ENCODE data around the gene CAMSAP1. TPM values are rescaled to one million over a fixed set of nuclear protein-coding genes. Genes with fewer than 3 reads are reported as not detected.
A peak's percentile ranks its signal among the peaks of the same experiment; 100 is the strongest.
"Not testable (repeated sequence)": the region's sequence is repeated elsewhere in the genome, so short reads cannot be mapped to it uniquely, and the experiment has no call there.

The CAMSAP1 gene
- total RNA-seq, 2 donors from 2014 or later, result 37.8 to 46.2 TPM

DNA sequence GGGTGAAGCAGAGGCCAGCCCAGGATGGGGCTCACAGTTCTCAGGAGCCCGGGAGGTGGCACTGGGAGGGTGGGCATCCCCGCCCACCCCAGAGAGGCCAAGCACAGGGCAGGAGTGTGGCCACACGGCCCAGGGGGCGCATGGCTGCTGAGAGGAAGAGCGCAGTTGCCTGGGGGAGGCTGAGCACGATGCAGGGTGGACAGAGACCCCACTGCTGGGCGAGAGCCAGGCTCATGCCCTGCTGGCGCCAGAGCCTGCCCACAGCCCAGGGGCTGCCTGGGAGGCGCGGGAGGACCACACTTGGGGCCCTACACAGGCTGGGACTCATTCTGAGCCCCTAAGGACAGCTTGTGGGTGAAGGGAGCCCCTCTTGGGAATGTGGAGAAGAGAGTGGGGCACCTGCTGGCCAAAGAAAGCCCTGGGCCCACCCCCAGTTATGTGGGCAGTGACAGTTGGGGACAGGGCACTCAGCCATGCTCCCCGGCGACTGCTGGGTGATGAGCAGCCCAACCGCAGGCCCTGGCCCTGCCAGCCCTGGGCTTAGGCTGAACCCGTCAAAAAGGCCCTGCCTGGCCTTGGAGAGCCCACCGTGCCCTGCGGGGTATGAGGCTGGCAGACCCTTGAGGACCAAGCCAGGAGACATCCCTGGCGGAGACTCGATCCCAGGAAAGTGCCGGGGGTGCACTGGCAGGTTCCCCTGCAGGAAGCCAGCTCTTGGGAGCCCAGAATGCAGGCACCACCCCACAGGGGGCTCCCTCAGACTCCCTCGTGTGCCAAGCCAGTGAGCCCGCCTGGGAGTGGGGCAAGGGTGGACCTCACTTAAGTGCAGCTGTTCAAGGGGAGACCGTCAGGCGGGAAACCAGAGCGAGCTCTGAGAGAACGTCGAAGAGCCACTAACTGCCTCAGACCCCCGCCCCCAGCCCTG is 21.6 kb upstream of the CAMSAP1 start:
- Mint-ChIP-seq H3K4me1 (peaks cover 13% of the 10 kb centered on the region), H3K36me3 (ENCODE audit: low read depth) (peaks cover 43% of the 10 kb centered on the region), H3K27ac (no peak overlapping the region)

DNA sequence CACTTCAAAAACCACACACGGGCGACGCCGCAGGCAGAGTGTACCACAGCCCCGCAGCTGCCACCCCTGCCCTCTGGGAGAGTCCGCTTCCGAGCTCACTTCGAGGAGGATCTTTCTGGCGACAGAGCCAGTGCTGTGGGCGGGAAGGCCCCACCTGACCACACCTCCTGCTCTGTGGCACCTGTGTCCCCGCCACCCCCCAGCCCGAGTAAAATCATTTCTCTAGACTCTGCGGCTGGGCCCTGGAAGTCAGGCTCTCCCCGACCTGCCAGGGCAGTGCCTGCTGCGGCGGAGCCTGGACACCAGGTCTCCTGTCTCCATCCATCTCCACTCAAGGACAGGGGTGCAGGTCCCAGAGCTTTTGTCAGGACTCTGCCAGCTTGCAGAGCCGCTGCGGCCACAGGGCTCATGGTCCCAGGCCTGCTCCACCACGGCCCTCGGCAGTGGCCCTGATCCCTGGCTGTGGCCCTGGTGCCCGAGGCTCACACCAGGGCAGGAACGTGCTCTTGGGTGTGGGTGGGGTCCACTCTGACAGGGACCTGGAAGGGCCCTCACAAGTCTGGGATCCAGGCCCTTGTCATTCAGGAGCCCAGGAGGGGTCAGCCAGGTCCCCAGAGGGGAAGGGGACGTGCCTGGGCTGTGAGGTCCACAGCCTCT is 20.9 kb upstream of the CAMSAP1 start:
- H3K4me1 Mint-ChIP-seq, result peaks cover 13% of the 10 kb centered on the region
- H3K9me3 Mint-ChIP-seq, result no peaks in the 10 kb centered on the region
- H3K27ac Mint-ChIP-seq, result peak overlapping the region; percentile 58
- H3K36me3 Mint-ChIP-seq (ENCODE audit: low read depth), result peaks cover 35% of the 10 kb centered on the region
- no peak for ATAC-seq (replicated peaks)
- no peaks in the 10 kb centered on the region for H3K27me3 Mint-ChIP-seq
- peak overlapping the region; percentile 39 for H3K4me3 Mint-ChIP-seq

More for the DNA sequence above, 21.6 kb upstream of the CAMSAP1 start:
- H3K27me3 Mint-ChIP-seq, result no peaks in the 10 kb centered on the region
- no peak for ATAC-seq (replicated peaks)
- no peak overlapping the region for H3K4me3 Mint-ChIP-seq
- no peaks in the 10 kb centered on the region for H3K9me3 Mint-ChIP-seq

DNA sequence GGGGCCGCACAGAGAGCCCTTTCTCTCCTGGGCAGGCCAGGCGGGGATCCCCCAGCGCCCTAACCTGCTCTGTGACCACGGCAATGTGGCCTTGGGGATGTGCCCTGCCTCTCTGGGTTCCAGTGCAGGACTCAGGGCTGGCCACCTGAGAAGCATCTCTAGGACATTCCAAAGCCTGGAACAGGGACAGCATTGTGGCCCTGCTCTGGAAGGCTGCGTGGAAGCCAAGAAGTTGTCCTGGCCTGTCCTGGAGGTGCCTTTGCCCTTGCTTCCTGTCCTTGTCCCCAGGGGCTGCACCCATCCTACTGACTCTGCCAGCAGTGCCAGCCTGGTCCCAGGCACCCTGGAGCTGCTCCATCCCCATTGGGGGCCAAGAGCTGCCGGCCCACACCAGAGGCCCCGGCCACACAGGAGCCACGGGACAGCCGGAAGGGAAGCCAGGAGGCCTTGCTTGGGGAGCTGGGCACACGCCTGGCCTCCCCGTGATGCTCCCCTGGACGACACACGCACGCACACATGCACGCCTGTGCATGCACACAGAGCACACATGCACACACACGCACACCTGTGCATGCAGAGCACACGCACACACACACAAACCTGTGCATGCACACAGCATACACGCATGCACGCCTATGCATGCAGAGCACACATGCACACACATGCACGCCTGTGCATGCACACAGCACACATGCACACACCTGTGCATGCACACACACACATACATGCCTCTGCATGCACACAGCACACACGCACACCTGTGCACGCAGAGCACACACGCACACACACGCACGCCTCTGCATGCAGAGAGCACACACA is 20.1 kb upstream of the CAMSAP1 start:
- Mint-ChIP-seq H3K27me3 (no peaks in the 10 kb centered on the region), H3K9me3 (no peaks in the 10 kb centered on the region), H3K4me1 (peaks cover 13% of the 10 kb centered on the region), H3K27ac (peak overlapping the region; percentile 58), H3K4me3 (peak overlapping the region; percentile 70), H3K36me3 (ENCODE audit: low read depth) (peaks cover 27% of the 10 kb centered on the region)
- no peak for ATAC-seq (replicated peaks)

DNA sequence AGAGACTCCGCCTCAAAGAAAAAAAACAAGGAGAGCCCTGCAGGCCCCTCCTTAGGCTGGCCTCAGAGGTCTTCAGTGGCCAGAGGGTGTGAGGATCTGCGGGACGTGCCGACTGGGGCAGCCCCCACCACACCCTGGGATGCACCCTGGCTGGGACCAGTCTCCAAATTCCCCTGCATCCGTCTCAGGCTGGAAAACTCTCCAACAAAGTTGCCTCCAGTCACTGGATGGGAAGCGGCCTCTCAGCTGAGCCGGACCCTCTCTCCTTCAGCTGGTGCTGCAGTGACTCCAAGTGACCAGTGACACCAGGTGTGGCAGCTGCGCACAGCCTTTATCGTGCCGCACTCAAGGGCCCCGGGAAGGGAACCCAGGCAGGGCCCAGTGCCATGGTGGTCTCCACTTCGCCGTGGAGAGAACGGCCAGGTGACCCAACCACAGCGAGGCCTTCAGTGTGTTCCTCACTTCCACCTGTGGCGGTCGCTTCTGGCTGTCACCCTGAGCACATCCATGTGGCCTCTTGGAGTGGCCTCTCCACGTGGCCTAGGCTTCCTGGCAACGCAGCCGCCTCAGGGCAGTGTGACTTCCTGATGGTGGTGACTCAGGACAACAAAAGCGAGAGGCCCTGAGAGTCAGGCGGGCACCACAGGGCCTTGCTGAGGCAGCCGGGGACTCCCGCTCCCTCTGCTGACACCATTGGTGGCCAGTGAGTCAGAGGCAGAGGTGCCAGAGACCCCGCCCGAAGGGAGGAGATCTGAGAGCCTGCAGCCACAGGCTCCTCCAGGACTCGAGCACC is 19.3 kb upstream of the CAMSAP1 start:
- H3K4me1 Mint-ChIP-seq, result peaks cover 13% of the 10 kb centered on the region
- no peaks in the 10 kb centered on the region for H3K9me3 Mint-ChIP-seq
- ATAC-seq (replicated peaks), result peak; percentile 93
- H3K4me3 Mint-ChIP-seq, result peak overlapping the region; percentile 70
- peak overlapping the region; percentile 97 for H3K27ac Mint-ChIP-seq
- no peaks in the 10 kb centered on the region for H3K27me3 Mint-ChIP-seq
- peaks cover 19% of the 10 kb centered on the region for H3K36me3 Mint-ChIP-seq (ENCODE audit: low read depth)

DNA sequence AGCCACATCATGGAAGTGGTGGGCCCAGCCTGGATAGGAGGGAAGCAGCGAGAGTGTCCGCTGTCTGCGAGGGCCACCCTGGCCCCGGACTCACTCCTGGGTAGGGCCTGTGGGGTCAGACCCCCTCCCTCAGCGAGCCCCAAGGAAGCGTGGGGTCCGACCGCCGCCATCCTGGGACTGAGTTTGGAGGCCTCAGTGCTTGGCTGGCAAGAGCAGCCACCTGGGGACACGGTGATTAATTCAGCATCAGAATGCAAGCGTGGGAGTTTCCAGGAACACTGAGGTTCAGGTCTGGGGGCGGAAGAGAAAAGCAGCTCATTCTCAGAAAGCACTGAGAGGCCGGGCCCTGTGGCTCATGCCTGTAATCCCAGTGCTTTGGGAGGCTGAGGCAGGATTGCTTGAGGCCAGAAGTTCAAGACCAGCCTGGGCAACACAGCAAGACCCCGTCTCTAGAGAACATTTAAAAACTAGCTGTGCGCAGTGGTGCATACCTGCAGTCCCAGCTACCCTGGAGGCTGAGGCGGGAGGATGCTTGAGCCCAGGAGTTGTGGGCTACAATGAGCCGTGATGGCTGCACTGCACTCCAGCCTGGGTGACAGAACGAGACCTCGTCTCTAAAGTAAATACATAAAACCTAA is 18.3 kb upstream of the CAMSAP1 start:
- peaks cover 9% of the 10 kb centered on the region for H3K36me3 Mint-ChIP-seq (ENCODE audit: low read depth)
- H3K9me3 Mint-ChIP-seq, result no peaks in the 10 kb centered on the region
- peak overlapping the region; percentile 70 for H3K4me3 Mint-ChIP-seq
- no peaks in the 10 kb centered on the region for H3K27me3 Mint-ChIP-seq
- ATAC-seq (replicated peaks), result peak; percentile 58
- H3K27ac Mint-ChIP-seq, result peak overlapping the region; percentile 97
- H3K4me1 Mint-ChIP-seq, result peaks cover 13% of the 10 kb centered on the region

DNA sequence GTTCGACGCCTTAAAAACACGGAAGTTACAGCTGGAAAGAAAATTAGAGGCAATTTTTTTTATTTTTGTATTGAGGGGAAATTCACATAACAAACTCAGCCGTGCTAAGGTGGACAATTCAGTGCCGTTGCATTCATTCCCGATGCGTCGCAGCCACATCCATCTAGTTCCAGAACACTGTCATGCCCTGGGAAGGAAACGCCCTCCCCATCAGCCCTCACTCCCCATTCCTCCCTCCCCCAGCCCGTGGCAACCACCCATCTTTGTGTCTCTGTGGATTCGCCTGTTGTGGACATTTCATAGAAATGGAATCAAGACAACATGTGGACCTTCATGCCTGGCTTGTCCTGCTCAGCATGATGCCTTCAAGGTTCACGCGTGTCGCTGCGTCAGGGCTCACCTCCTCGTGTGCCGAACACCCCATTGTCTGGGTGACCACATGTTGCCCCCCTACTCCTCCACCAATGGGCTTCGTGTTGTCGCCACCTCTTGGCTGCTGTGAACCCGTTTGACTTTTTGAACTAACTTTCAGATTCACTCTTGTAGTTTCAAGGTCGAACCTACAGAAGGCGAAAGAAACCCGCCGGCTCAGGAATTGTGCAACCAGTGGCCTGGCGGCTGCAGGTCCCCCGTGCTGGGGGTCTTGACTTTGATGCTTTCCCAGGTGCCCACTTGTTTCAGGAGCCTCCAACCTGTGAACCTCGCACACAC is 17.4 kb upstream of the CAMSAP1 start:
- peaks cover 13% of the 10 kb centered on the region for H3K4me1 Mint-ChIP-seq
- H3K27ac Mint-ChIP-seq, result peak overlapping the region; percentile 97
- peaks cover 6% of the 10 kb centered on the region for H3K36me3 Mint-ChIP-seq (ENCODE audit: low read depth)
- ATAC-seq (replicated peaks), result no peak
- H3K27me3 Mint-ChIP-seq, result no peaks in the 10 kb centered on the region
- peak overlapping the region; percentile 70 for H3K4me3 Mint-ChIP-seq
- no peaks in the 10 kb centered on the region for H3K9me3 Mint-ChIP-seq

DNA sequence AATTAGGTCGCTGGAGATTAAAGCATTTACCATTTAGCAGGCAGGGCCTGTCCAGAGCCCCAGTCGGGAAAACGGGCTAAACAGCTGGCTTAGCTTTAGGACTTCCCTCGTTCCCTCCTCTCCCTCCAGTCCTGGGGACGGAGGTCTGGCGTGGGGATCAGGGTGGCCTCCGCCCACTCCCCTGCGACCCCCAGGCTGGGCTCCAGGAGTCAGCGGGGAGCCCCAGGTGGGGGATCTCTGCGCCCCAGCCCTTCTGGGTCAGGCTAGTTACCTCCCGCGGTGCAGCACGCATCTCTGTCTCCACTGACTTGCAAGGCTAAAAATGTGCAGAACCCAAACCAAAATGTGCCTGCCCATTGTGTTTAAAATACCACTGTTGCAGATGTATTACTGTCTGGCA is 16.2 kb upstream of the CAMSAP1 start:
- Mint-ChIP-seq H3K27me3 (no peaks in the 10 kb centered on the region), H3K4me3 (no peak overlapping the region)

DNA sequence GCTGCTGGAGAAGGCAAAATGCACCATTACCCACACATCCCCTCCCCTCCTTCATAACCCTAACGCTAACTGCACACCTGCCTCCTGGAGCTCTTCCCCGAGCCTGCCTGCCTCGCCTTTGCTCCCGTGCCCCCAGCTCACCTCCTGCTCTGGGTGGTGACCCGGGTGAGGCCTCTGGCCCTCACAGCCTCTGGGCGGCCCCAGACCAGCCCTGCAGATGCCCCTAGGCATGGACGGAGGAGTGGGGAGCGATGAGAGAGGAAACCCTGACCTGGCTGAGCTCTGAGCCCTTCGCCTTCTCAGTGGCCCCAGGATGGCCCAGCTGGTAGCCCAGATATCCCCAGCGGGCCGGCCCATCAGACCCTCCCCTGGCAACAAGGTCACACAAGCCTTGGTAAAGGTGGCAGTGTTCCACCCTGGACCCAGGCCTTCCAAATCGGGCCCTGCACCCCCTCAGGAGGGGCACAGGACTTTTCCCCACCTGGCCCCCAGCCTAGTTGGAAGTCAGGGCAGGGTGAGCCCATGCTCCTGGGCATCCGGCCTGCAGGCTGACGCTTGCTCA is 14.5 kb upstream of the CAMSAP1 start:
- Mint-ChIP-seq H3K4me3 (no peak overlapping the region), H3K9me3 (peaks cover 12% of the 10 kb centered on the region), H3K27ac (no peak overlapping the region), H3K4me1 (peaks cover 6% of the 10 kb centered on the region), H3K36me3 (ENCODE audit: low read depth) (peaks cover 6% of the 10 kb centered on the region), H3K27me3 (no peaks in the 10 kb centered on the region)
- ATAC-seq (replicated peaks), result no peak

More for the DNA sequence above, 16.2 kb upstream of the CAMSAP1 start:
- H3K27ac Mint-ChIP-seq, result no peak overlapping the region
- H3K4me1 Mint-ChIP-seq, result peaks cover 13% of the 10 kb centered on the region
- peaks cover 6% of the 10 kb centered on the region for H3K36me3 Mint-ChIP-seq (ENCODE audit: low read depth)
- no peak for ATAC-seq (replicated peaks)
- H3K9me3 Mint-ChIP-seq, result peaks cover 7% of the 10 kb centered on the region

DNA sequence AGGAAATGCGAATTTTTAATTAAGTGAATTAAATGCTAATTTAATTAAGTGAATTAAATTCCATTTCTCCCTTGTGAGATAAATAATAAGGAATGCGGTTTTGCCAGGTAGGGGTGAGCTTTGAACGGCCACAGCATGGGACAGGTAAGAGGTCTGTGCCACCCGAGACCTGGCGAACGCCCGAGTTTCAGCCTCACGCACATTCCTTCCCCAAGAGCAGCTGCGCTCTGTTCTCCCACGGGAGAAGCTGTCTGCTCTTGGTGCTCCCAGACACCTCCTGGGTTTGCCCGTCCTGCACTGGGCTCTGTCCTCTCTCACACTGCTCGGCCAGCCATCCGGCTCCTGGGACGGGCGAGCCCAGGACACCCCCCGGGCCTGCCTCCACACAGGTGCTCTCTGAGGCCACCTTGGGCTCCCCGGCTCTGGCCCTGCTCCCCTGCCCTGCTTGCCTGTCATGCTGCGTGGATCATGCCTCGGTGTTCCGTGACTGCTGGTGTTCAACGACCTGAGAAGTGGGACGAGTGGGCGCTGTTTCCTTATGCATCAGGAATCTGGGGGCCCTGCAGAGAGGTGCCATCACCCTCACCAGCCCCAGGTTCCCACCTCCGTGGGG is 13.7 kb upstream of the CAMSAP1 start:
- peaks cover 14% of the 10 kb centered on the region for H3K9me3 Mint-ChIP-seq
- H3K4me3 Mint-ChIP-seq, result no peak overlapping the region
- no peaks in the 10 kb centered on the region for H3K27me3 Mint-ChIP-seq
- peaks cover 14% of the 10 kb centered on the region for H3K36me3 Mint-ChIP-seq (ENCODE audit: low read depth)
- peaks cover 6% of the 10 kb centered on the region for H3K4me1 Mint-ChIP-seq
- no peak for ATAC-seq (replicated peaks)
- no peak overlapping the region for H3K27ac Mint-ChIP-seq

DNA sequence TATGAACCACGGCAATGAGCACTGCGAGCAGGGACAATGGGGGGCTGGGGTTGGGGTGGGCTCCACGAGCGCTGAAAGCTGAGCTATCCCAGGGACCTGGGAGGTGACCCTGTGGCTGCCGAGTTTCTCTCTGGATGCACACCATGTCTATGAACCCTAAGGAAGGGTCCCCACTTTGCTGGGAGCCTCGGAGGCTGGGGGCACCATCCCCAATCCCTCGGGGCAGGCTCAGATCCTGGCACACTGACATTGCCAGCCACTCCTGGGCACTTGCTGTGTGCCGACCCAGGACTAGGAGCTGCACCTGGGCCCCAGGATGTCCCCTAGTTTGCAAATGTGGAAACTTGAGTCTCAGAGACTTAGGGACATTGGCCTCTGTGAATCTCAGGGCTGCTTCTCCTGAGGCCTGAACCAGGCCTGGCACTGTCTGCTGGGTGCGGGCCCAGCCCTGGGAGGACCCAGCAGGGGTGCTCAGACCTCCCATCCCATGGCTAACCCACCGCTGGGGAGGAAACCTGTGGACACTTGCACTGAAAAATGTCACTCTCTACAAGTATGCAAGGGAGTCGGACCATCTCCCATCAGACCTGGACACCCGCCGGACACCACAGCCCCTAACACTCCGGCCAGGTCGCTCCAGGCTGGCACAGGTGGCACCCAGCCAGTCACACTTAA is 13.0 kb upstream of the CAMSAP1 start:
- peaks cover 15% of the 10 kb centered on the region for H3K36me3 Mint-ChIP-seq (ENCODE audit: low read depth)
- H3K4me1 Mint-ChIP-seq, result peaks cover 6% of the 10 kb centered on the region
- H3K9me3 Mint-ChIP-seq, result peaks cover 14% of the 10 kb centered on the region
- no peak for ATAC-seq (replicated peaks)
- H3K27me3 Mint-ChIP-seq, result no peaks in the 10 kb centered on the region
- no peak overlapping the region for H3K27ac Mint-ChIP-seq
- H3K4me3 Mint-ChIP-seq, result no peak overlapping the region

DNA sequence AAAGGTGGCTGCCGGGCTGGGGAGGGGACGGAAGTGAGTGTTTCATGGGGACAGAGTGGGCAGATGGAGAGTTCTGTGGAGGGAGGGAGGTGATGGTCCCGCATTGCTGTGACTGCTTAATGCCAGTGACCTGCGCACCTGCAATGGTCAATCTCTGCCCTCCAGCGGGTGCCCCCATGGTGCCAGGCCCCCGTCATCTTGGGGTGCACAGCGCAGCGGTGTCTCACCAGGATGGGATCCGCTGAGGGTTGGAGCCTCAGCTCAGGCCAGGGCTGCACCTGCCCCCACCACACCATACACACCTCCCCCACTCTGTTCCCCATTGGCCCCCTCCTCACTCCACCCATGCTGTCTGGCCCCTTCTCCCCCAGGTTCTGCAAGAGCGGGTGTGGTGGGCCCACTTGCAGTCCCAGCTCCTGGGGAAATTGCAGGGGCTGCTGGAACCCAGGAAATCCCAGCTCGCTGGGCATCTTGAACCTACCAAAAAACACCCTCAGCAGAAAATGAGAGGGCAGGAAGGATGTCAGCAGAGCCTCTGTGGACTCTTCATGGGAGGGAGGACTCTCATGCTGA is 12.1 kb upstream of the CAMSAP1 start:
- Mint-ChIP-seq H3K27me3 (no peaks in the 10 kb centered on the region), H3K4me3 (no peak overlapping the region), H3K9me3 (peaks cover 14% of the 10 kb centered on the region), H3K4me1 (no peaks in the 10 kb centered on the region), H3K27ac (no peak overlapping the region), H3K36me3 (ENCODE audit: low read depth) (peaks cover 25% of the 10 kb centered on the region)
- no peak for ATAC-seq (replicated peaks)

DNA sequence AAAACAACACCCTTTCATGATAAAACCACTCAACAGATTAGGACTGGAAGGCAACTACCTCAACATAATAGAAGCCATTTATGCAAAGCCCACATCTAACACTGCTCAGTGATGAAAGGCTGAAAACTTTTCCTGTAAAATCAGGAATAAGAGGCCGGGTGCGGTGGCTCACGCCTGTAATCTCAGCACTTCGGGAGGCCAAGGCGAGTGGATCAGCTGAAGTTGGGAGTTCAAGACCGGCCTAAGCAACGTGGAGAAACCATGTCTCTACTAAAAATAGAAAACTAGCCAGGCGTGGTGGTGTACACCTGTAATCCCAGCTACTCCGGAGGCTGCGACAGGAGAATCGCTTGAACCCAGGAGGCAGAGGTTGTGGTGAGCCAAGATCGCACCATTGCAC is 8.9 kb upstream of the CAMSAP1 start:
- ATAC-seq (replicated peaks); H3K4me1 Mint-ChIP-seq; H3K27me3 Mint-ChIP-seq; H3K4me3 Mint-ChIP-seq; H3K27ac Mint-ChIP-seq: not testable (repeated sequence)
- H3K9me3 Mint-ChIP-seq, result peaks cover 18% of the 10 kb centered on the region
- peaks cover 57% of the 10 kb centered on the region for H3K36me3 Mint-ChIP-seq (ENCODE audit: low read depth)

Data from activated T-helper 17 cell treated with anti-CD3 and anti-CD28 coated beads, Interleukin-2, amount 50 U/mL, for 72 hours (primary cell).